IPS-15b (cell line): Measurements from ENCODE around the gene CPM.
"Not testable (repeated sequence)": the region's sequence is repeated elsewhere in the genome, so short reads cannot be mapped to it uniquely, and the experiment has no call there.

Experiments
- H3K27me3 ChIP-seq: one replicate; pipeline ENCODE4 v1.6.1; 2013; ENCODE audit warnings: low read length; ENCODE audit not compliant: control insufficient read depth, insufficient read depth
- H3K36me3 ChIP-seq: one replicate; pipeline ENCODE4 v1.6.1; 2013; ENCODE audit warnings: low read length; ENCODE audit not compliant: control insufficient read depth, insufficient read depth
- H3K4me1 ChIP-seq: one replicate; pipeline ENCODE4 v1.6.1; 2013; ENCODE audit warnings: mild to moderate bottlenecking, low read length; ENCODE audit not compliant: control insufficient read depth, insufficient read depth
- H3K4me3 ChIP-seq: one replicate; pipeline ENCODE4 v1.5.1; 2013; ENCODE audit warnings: low read depth, low read length
- H3K9ac ChIP-seq: one replicate; pipeline ENCODE4 v1.6.1; 2013; ENCODE audit warnings: low read depth, mild to moderate bottlenecking, low read length
- H3K9me3 ChIP-seq: one replicate; pipeline ENCODE4 v1.6.1; 2013; ENCODE audit warnings: mild to moderate bottlenecking, low read length; ENCODE audit not compliant: control insufficient read depth, insufficient read depth

The CPM gene

DNA sequence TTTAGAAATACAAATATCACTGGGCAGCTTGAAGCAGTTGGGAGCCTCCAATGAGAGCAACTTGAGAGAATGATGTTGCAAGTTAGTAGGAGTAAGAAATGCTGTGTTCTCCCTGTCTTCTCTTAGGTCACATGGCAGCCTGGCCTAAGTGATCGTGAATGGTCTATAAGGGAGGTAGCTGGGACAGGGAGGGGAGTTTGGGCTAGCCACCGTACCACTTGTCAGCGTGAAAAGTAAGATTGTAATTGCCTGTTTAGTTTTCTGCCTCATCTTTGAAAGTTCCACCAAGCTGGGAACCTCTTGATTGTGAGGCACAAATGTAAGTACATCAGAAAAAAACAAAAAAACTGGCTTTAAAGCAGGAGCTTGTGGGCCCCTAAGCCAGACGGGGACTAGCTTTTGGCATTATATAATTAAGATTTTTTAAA lies 88.6 kb downstream of the CPM start:
- Histone ChIP-seq H3K9ac (no peak overlapping the region), H3K27me3 (no peaks in the 10 kb centered on the region), H3K4me1 (no peaks in the 10 kb centered on the region), H3K9me3 (no peaks in the 10 kb centered on the region), H3K4me3 (no peak overlapping the region), H3K36me3 (peaks cover 9% of the 10 kb centered on the region)

DNA sequence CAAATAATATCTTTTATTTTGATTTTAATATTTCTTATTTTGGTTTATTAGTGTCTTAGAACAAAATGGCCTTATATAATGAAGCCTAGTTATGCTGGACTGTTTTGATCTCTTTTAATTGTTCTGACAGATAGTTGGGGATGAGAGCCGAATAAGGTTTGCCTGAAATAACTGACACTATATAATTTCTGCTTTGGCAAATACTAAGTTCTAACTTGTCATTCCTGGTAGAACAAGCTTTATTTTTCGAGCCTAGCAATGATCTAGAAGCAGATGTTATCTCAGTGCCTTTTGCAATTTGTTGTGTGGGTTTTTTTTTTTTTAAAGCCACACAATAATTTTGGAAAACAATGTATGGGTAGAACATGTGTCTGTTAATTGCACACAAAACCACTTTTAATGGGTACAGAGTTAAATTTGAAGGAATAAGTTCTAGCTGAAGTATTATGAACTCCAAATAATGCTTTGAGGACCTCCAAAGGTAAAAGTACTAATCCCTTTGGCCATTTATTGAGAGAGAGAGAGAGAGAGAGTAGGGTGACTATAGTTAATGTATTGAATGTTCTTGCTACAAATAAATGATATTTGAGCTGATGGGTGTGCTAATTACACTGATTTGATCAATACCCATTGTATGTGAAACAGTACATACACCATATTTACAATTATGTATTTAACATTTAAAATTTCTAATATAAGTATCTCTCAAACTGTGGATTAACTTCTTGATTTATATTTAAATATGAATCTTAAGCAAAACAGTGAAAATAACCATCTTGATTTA lies 90.0 kb downstream of the CPM start:
- Histone ChIP-seq H3K9ac (no peak overlapping the region), H3K4me1 (no peaks in the 10 kb centered on the region), H3K4me3 (no peak overlapping the region), H3K27me3 (no peaks in the 10 kb centered on the region), H3K9me3 (no peaks in the 10 kb centered on the region), H3K36me3 (peaks cover 14% of the 10 kb centered on the region)

DNA sequence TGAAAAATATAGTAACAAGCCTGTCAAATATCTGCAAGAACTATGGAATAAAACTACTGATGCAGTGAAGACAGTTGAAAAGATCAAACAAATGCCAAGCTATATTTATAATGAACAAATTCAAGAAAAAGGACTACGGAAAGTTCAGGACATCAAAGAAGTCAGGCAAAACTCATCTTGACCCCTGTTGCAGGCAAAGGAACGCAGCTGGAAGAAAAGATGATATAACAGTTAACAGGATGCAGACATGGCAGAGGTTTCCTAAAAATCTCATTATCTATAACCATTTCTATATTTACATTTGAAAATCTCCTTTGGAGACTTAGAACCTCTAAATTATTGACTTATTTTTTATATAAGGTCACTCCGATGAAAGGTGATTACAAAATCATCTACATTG lies 90.8 kb downstream of the CPM start:
- no peaks in the 10 kb centered on the region for H3K9me3 ChIP-seq
- H3K4me3 ChIP-seq, result no peak overlapping the region
- no peaks in the 10 kb centered on the region for H3K4me1 ChIP-seq
- no peak overlapping the region for H3K9ac ChIP-seq
- H3K27me3 ChIP-seq, result no peaks in the 10 kb centered on the region
- peaks cover 18% of the 10 kb centered on the region for H3K36me3 ChIP-seq

DNA sequence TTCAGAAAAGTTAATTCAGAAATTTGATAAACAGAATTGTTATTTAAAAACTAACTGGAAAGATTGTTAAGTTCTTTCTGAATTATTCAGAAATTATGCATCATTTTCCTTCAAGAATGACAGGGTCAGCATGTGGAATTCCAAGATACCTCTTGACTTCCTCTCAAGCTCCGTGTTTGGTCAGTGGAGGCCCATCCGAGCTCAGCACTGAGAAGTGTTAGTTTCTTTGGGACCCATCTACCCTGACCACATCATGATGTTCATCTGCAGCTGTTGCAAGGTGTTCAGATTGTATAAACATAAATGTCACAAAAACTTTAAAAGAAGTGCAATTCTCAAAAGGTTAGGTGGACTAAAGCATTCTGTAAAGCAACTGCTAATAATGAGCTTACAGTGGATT lies 91.3 kb downstream of the CPM start:
- Histone ChIP-seq H3K36me3 (peaks cover 22% of the 10 kb centered on the region), H3K9me3 (no peaks in the 10 kb centered on the region), H3K9ac (no peak overlapping the region), H3K4me3 (no peak overlapping the region), H3K4me1 (no peaks in the 10 kb centered on the region), H3K27me3 (no peaks in the 10 kb centered on the region)

DNA sequence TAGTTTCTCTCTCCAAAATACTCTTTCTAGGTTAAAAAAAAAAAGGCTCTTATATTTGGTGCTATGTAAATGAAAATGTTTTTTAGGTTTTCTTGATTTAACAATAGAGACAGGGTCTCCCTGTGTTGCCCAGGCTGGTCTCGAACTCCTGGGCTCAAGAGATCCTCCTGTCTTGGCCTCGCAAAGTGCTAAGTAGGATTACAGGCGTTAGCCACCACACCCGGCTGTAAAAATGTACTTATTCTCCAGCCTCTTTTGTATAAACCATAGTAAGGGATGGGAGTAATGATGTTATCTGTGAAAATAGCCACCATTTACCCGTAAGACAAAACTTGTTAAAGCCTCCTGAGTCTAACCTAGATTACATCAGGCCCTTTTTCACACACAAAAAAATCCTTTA lies 91.8 kb downstream of the CPM start:
- H3K9me3 ChIP-seq, H3K4me1 ChIP-seq, H3K4me3 ChIP-seq, H3K9ac ChIP-seq, H3K27me3 ChIP-seq: not testable (repeated sequence)
- H3K36me3 ChIP-seq, result peaks cover 22% of the 10 kb centered on the region

DNA sequence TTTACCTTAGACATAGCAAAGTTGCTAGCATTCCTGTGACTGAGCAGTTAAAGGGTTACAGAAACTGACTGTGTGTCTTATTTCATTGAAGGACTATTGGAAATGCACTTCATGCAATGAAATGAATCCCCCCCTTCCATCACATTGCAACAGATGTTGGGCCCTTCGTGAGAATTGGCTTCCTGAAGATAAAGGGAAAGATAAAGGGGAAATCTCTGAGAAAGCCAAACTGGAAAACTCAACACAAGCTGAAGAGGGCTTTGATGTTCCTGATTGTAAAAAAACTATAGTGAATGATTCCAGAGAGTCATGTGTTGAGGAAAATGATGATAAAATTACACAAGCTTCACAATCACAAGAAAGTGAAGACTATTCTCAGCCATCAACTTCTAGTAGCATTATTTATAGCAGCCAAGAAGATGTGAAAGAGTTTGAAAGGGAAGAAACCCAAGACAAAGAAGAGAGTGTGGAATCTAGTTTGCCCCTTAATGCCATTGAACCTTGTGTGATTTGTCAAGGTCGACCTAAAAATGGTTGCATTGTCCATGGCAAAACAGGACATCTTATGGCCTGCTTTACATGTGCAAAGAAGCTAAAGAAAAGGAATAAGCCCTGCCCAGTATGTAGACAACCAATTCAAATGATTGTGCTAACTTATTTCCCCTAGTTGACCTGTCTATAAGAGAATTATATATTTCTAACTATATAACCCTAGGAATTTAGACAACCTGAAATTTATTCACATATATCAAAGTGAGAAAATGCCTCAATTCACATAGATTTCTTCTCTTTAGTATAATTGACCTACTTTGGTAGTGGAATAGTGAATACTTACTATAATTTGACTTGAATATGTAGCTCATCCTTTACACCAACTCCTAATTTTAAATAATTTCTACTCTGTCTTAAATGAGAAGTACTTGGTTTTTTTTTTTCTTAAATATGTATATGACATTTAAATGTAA lies 93.5 kb downstream of the CPM start:
- Histone ChIP-seq H3K4me3 (no peak overlapping the region), H3K27me3 (no peaks in the 10 kb centered on the region), H3K36me3 (peaks cover 22% of the 10 kb centered on the region), H3K9me3 (no peaks in the 10 kb centered on the region), H3K9ac (no peak overlapping the region), H3K4me1 (no peaks in the 10 kb centered on the region)

DNA sequence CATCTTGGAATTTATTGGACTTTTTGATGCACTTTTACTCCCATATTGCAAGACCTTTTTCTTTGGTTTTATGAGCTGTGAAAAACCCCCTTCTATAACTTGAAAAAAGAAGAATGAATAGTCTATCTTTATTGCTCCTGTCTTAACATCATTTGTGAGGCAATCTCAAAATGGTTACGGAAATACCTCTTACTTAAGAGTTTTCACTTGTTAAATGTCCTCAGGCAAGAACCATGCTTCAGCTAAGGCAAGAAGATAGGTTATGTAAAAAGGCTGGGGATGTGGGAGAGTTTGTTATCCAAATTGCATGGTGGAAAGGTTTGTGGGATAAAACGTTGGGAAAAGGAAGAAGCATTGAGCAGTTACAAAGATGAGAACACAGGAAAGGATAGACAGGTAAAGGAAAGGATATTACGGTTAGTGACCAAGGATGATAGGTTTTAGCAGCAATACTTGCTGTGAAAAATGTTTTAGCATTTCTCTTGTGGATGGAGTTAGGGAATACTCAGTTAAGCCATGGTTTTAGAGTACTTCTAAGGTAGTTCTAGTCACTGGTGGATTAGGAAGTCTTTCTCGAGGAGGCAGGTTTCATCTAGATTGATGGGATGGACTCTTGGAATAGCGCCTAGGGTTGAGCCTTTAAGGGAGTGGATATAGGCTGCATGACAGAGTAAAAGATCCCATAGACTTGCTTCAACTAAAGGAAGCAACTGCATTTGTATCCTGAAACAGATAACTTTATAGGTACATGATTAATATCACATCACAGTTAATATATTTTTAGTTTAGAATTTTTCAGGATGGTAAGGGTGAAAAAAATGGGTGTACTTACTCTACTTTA lies 94.7 kb downstream of the CPM start:
- Histone ChIP-seq H3K9me3 (no peaks in the 10 kb centered on the region), H3K27me3 (no peaks in the 10 kb centered on the region), H3K36me3 (peaks cover 23% of the 10 kb centered on the region), H3K4me3 (no peak overlapping the region), H3K4me1 (no peaks in the 10 kb centered on the region), H3K9ac (no peak overlapping the region)

DNA sequence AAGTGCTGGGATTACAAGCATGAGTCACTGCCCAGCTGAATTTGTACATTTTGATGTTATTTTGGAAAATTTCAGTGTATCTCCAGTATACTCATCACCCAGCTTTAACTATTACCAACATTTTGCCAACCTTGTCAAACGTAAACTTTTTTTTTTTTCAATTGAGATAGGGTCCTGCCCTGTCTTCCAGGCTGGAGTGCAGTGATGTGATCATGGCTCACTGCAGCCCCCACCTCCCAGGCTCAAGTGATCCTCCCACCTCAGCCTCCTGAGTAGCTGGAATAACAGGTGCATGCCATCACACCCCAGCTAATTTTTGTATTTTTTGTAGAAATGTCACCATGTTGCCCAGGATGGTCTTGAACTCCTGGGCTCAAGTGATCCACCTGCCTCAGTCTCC lies 95.8 kb downstream of the CPM start:
- Histone ChIP-seq H3K36me3 (peaks cover 23% of the 10 kb centered on the region), H3K9me3 (no peaks in the 10 kb centered on the region), H3K9ac (no peak overlapping the region), H3K4me3 (no peak overlapping the region), H3K4me1 (no peaks in the 10 kb centered on the region), H3K27me3 (no peaks in the 10 kb centered on the region)

DNA sequence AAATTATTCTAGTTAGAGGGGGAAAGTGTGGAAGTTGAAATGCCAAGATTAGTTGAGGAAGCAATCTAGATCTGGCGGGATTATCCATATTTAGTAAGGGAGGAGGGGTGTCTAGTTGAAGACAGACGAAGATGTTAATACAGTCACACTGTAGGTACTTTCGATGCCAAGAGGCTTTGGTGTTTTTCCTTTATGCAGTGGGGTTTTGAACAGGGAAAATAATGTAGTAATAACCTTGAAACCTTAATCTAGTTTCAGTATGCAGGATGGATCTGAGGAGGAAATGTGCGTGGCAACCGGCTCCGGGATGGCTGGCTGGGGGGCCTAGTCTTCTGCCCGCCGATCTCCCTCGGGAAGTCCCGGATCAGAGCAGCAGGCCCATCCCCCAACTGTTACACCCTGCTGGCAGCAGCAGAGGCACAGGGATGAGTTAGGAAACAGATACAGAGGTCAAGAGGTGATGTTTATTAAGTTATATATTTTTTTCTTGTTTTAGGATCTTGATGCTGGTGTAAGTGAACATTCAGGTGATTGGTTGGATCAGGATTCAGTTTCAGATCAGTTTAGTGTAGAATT lies 97.5 kb downstream of the CPM start:
- H3K9ac ChIP-seq, result no peak overlapping the region
- H3K9me3 ChIP-seq, result no peaks in the 10 kb centered on the region
- peaks cover 5% of the 10 kb centered on the region for H3K4me1 ChIP-seq
- H3K4me3 ChIP-seq, result no peak overlapping the region
- peaks cover 24% of the 10 kb centered on the region for H3K36me3 ChIP-seq
- no peaks in the 10 kb centered on the region for H3K27me3 ChIP-seq

DNA sequence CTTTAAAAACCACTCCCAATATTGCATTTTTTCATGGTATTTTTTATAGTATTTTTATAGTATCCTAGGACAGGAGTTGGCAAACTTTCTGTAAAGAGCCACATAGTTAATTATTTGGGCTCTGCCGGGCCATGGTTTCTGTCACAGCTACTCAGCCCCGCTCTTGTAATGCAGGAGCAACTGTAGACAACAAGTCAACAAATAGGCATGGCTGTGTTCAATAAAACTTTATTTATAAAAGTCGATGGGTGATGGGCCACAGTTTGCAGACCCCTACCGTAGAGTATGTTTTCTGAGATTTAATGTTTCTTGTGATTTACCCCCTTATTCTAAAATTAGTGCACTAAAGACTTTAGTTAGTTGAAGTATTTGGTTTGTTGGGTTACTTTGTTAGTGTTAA lies 99.5 kb downstream of the CPM start:
- Histone ChIP-seq H3K36me3 (peaks cover 17% of the 10 kb centered on the region), H3K4me3 (no peak overlapping the region), H3K9ac (no peak overlapping the region), H3K9me3 (no peaks in the 10 kb centered on the region), H3K27me3 (no peaks in the 10 kb centered on the region), H3K4me1 (peaks cover 5% of the 10 kb centered on the region)

DNA sequence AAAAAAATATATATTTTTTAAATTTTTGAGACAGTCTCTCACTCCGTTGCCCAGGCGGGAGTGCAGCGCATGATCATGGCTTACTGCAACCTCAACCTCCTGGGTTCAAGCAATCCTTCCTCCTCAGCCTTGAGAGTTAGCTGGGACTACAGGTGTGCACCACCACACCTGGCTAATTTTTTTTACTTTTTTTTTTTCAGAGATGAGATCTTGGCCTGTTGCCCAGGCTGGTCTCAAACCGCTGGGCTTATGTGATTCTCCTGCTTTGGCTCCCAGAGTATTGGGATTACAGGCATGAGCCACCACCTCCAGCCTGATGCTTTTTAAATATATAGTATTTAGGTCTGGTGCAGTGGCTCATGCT lies 100.5 kb downstream of the CPM start:
- Histone ChIP-seq H3K9me3 (no peaks in the 10 kb centered on the region), H3K27me3 (no peaks in the 10 kb centered on the region), H3K36me3 (peaks cover 16% of the 10 kb centered on the region), H3K9ac (no peak overlapping the region), H3K4me3 (no peak overlapping the region), H3K4me1 (peaks cover 5% of the 10 kb centered on the region)
